HG03135 (cell line): ENCODE data around the gene NCAM2.

Source experiments
- ATAC-seq: cut with Tn5 transposase; IDR thresholded peaks from one replicate; pipeline ENCODE4 v1.9.1; 2021; ENCODE audit warnings: mild to moderate bottlenecking, moderate library complexity; ENCODE audit not compliant: unreplicated experiment

Gene NCAM2

GRCh38 chr21:21025742-21026141 lies 27.5 kb downstream of the NCAM2 start:
- no peak for ATAC-seq

- no peak for ATAC-seq
Measured at GRCh38 chr21:21028275-21028820, 30.1 kb downstream of the NCAM2 start.

DNA sequence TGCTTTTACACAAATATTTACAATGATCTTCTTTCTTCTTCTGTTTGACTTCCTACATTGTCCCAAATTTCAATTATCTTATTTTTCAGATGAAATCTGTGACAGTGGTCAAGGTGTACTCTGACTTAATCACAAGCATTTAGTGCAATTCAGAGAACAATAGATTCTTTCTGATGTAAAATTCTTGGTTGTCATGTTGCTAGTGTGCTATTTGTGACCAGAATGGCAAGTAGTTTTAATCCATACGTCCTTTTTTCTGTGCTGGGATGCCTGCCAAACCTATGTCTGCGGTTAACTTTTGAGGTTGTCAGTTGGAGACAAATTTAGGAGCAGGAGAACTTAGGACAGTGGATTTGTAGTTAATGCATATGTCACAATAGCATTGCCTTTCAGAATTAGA lies 31.0 kb downstream of the NCAM2 start:
- no peak for ATAC-seq

- ATAC-seq, result no peak
Measured at GRCh38 chr21:21030311-21030710, 32.1 kb downstream of the NCAM2 start.

- ATAC-seq, result no peak
Measured at GRCh38 chr21:21034036-21034435, 35.8 kb downstream of the NCAM2 start.

DNA sequence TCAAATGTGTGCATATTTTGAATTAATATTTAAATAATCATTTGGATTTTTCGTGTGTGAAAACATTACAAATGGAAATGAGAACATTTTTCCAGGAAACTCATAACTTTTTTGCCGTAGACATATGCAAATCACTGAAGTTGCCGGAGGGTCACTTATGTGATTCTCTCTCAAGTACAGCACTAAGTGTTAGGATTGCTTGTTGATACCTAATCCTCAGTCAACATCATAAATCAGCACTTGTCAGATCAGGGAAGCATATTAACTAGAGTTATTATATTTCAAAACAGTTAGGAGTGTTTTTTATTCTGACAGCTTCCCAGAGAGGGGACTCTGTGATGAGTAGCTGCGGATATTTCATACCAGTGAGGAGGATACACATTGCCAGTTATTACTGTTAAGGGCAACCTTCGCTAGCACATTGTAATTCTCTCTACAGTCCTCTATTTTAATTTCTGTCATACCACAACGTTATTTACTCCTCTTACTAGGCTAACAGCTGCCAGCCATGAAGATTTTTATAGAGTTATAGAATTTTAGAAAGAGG lies 41.5 kb downstream of the NCAM2 start:
- no peak for ATAC-seq

DNA sequence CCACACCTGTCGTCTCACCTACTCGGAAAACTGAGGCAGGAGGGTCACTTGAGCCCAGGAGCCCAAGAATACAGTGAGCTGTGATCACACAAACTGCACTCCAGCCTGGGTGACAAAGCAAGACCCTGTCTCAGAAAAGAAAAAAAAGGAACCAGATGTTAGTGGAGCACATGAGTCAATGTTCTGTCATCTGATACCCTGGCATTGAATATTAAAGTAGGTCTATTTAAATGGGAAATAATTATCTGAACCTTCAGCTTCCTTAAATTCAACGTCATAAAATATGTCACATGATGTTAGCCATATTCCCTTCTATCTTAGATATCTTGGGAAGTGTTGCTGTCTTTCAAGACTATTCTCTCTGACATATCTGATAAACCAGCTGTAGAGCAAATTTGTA lies 47.3 kb downstream of the NCAM2 start:
- no peak for ATAC-seq

- ATAC-seq, result no peak
Measured at GRCh38 chr21:21046063-21046462, 47.9 kb downstream of the NCAM2 start.

- ATAC-seq, result no peak
Measured at GRCh38 chr21:21051109-21052055, 53.2 kb downstream of the NCAM2 start.

DNA sequence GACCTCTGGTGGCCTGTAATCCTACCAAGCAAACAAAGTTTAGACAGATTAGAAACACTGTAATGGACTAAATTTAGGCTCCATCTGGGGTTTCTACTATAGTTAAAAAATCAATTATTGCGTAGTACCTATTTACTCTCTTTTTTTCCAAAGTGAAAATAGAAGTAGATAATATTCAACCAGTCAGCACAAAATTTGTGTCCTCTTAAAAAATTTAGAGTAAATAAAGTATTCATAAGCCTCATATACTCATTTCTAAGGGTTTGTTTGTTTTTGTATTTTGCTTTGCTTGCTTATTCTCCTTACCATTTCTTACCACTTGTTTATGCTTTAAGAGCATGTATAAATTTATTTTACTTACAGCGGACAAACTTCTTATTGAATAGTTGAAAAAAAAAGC lies 54.5 kb downstream of the NCAM2 start:
- ATAC-seq, result no peak

DNA sequence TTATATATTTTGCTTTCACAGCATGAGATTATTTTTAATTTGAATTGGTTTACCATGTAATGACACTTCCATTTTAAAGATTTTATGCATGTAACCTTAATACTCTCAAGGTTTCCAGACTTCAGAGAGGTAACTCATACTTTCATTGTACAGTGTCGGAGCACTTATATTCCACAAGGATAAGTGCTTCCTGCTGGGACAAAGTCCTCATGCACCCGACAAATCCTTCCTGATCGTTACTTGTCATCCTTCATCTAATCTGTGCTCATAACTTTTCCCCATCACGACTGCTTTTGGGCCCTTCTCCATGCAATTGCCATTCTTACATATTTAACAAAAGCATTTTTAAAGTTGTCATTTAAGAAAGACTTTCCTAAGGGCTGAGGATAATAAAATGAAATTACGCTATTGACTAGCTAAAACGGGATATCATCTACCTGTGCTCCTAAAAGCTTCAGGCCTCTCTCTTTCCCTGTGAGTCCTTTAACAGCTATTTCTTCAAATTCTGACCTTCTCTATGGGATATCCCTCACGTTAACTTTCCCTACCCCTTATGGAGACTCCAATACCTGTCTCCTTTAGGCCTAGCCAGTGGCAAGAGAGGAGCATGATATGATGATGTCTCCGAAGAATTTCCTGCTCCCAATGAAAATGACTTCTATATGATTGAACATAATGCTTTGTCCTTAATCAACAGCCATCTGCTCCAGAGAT lies 59.3 kb downstream of the NCAM2 start:
- ATAC-seq, result no peak

DNA sequence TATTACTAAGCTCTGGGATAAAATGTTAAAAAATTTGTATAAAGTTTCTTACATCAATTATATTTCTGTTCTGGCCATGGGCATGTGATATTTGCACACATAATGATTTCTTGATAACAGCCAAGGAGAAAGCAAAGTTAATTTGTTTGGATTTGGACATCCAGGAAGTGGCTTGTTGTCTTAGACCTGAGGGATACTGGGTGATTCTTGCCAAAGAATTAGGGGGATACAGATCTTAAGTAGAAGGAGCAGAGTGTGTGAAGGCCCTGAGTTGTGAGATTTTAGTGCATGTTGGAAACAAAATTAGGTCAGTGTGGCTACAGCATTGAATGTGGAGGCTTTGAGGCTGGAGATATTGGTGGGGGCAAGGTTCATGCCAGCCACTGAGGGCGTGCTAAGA lies 65.6 kb downstream of the NCAM2 start:
- no peak for ATAC-seq

DNA sequence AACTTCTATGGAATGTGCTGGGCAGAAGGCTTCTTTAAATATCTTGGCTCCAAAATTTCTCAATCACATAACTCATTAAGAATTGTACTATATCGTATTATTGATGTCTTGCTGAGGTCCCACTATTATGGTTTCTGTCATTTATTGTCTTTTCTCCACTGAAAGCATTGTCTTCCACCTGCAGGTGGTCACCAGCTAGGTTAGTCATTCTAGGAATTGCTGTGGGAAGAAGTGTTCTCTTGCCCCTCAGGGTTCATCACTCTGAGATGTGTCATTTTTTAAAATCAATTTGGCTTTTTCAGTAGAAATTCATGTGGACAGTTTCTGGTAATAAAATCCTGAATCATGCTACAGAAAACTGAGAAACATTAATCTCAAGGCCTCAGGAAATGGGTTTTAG lies 66.1 kb downstream of the NCAM2 start:
- no peak for ATAC-seq

DNA sequence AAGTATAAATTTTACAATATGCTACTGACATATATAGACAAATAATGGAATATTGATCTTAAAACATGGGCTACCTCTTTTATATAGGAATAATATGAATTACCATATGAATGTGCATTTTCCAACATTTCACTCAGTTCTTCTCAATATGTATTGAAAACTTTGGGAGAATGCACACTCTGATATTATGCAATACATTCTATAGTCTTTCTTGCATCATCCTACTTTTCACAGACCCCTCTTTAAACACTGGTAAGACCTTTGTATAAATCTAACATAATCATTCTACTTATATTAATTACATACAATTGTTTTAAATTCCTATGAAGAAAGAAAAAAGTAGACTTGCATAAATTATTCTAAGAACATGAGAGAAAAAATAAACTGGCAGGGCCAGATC lies 69.2 kb downstream of the NCAM2 start:
- no peak for ATAC-seq

- no peak for ATAC-seq
Measured at GRCh38 chr21:21074305-21074704, 76.1 kb downstream of the NCAM2 start.

GRCh38 chr21:21076051-21076450 lies 77.8 kb downstream of the NCAM2 start:
- ATAC-seq, result no peak

DNA sequence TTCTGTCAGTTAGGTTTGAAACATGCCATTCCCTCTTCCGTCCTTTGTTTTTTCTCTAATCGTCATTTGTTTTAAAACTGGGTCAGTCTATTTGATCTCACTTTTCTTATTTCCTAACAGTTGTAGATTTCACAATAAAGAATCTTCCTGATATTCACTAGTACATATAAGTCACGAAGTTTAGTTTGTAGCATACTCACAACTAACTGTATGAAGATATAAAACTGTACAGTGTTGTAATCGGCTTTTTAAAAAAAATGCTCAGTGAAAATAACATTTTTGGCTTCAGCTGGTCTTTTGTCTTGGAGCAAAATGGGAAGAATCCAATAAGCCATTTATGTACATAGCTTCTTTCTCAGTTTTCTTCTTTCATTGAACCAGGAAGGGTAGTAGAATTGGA lies 78.3 kb downstream of the NCAM2 start:
- no peak for ATAC-seq

- no peak for ATAC-seq
Measured at GRCh38 chr21:21079646-21080045, 81.4 kb downstream of the NCAM2 start.

DNA sequence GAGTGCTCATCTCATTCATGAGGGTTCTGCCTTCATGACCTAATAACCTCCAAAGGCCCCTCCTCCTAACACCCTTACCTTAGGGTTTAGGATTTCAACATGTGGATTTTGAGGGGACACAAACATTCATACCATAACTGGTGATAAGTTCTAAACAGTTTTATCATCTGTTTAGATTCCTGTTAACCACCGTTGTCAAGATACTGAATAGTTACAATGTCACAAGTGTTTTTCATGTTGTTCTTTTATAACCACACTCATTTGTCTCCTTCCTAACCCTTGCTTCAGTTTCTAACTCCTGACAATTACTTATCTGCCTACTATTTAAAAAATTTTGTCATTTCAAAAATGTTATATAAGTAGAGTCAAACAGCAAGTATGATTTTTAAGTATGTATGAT lies 86.0 kb downstream of the NCAM2 start:
- no peak for ATAC-seq

- ATAC-seq, result no peak
Measured at GRCh38 chr21:21085206-21085605, 87.0 kb downstream of the NCAM2 start.

DNA sequence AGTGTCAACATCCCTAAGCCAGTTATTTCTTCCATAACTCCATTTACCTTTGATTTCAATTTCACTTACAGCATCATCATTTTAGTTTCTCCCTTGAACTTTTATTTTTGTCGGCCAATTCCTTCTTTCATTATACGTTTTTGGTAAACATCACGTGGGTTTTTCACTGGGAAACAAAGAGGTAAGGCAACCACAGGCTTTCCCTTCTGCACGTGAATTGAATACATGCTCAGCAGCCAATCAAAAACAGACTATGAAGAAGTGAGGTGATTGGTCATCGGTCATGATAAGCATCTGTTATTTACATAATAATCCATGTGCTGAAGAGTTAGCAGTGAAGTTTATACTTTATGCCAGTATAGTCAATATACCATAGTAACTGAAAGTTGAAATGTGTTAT lies 98.7 kb downstream of the NCAM2 start:
- no peak for ATAC-seq

DNA sequence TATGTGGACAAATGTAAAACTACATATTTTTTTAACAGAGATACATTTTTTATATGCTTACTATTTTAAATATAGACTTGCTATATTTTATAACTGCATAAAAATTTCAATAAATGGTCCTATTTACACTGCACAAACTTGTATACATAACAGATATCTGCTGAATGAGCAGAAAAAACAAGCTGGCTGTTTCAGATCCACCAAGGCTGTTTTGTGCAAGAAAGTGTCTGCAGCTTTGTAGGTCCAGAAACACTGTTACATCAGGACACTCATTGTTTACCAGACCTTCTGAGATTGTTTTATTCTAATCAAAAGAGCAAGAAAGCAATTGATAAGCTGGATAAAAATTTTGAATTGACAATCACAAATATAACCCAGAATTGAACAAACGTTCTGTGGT lies 99.3 kb downstream of the NCAM2 start:
- ATAC-seq, result no peak
